ENCODE data around the gene MXD3. TPM values are rescaled to one million over a fixed set of nuclear protein-coding genes. Genes with fewer than 3 reads are reported as not detected.
A peak's percentile ranks its signal among the peaks of the same experiment; 100 is the strongest.

MXD3 gene
- total RNA-seq, 1 experiment from 2014 or later = 50.0 TPM

GRCh38 chr5:177300236-177300880, 11.3 kb downstream of the MXD3 start:
- Histone ChIP-seq H3K4me2 (peak overlapping the region; percentile 35; the same call in 1 of the 2 replicates), H3K27me3 (ENCODE audit: insufficient read depth, low read depth) (no peaks in the 10 kb centered on the region), H3K36me3 (ENCODE audit: low read depth) (no peaks in the 10 kb centered on the region; the same call in 1 of the 2 replicates), H3K79me2 (ENCODE audit: low read depth) (peaks cover 17% of the 10 kb centered on the region), H3F3A (ENCODE audit: insufficient read depth, low read depth) (peaks cover 39% of the 10 kb centered on the region), H3K4me1 (replicated peaks; ENCODE audit: insufficient read depth) (peaks cover 39% of the 10 kb centered on the region), H3K4me3 (no peak overlapping the region), H3K9me2 (ENCODE audit: insufficient read depth) (no peaks in the 10 kb centered on the region), H3K27ac (peak overlapping the region; percentile 55), H2AFZ (no peak overlapping the region), H3K9me3 (ENCODE audit: insufficient read depth, low read depth) (no peaks in the 10 kb centered on the region), H4K20me1 (ENCODE audit: insufficient read depth) (peaks cover 30% of the 10 kb centered on the region)
- intact Hi-C loops (cut with micrococcal nuclease; ENCODE audit: unreplicated experiment) = loop anchor here (2.0 to 5.0 kb wide), 4 partner anchors 163 to 653 kb away; partner anchors contain the start of genes DDX41 and TSPAN17
- CTCF ChIA-PET = no interaction called here
- POLR2A ChIA-PET (ENCODE audit: unreplicated experiment) = no interaction called here
- no peak for DNase-seq
- no TSS peak for BruUV-seq (replicated peaks)
- TF ChIP-seq EZH2 (IDR thresholded peaks at IDR 0.05; ENCODE audit: low read depth) = no peak
- TF ChIP-seq, protein P1, sequence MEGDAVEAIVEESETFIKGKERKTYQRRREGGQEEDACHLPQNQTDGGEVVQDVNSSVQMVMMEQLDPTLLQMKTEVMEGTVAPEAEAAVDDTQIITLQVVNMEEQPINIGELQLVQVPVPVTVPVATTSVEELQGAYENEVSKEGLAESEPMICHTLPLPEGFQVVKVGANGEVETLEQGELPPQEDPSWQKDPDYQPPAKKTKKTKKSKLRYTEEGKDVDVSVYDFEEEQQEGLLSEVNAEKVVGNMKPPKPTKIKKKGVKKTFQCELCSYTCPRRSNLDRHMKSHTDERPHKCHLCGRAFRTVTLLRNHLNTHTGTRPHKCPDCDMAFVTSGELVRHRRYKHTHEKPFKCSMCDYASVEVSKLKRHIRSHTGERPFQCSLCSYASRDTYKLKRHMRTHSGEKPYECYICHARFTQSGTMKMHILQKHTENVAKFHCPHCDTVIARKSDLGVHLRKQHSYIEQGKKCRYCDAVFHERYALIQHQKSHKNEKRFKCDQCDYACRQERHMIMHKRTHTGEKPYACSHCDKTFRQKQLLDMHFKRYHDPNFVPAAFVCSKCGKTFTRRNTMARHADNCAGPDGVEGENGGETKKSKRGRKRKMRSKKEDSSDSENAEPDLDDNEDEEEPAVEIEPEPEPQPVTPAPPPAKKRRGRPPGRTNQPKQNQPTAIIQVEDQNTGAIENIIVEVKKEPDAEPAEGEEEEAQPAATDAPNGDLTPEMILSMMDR (conservative IDR thresholded peaks at IDR 0.05) = no peak

DNA sequence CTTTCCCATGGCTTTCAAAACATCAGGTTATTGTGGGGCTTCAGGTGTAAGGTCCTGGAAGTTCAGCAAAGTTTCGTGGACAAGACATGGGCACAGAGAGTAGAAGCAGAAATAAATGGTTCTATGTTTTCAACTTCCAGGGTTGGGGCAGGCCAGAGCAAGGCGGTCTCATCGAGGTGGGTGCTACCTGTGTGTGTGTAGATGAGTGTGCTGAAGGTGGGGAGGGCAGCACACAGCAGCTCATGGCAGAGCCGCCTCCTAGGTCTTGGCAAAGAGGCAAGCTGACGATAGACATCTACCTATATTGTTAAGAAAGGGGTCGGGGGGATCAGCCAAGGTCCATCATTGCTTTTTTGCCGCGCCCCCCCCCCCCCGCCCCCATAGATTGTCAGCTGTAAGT, 12.0 kb downstream of the MXD3 start:
- no peak for DNase-seq
- Histone ChIP-seq H4K20me1 (ENCODE audit: insufficient read depth) (peaks cover 25% of the 10 kb centered on the region), H3K9me3 (ENCODE audit: insufficient read depth, low read depth) (no peaks in the 10 kb centered on the region), H3K4me2 (no peak overlapping the region), H3K4me1 (replicated peaks; ENCODE audit: insufficient read depth) (peaks cover 33% of the 10 kb centered on the region), H3K27me3 (ENCODE audit: insufficient read depth, low read depth) (no peaks in the 10 kb centered on the region), H3K79me2 (ENCODE audit: low read depth) (peaks cover 11% of the 10 kb centered on the region), H3K9me2 (ENCODE audit: insufficient read depth) (no peaks in the 10 kb centered on the region), H3F3A (ENCODE audit: insufficient read depth, low read depth) (peaks cover 33% of the 10 kb centered on the region), H3K4me3 (no peak overlapping the region), H2AFZ (no peak overlapping the region), H3K27ac (no peak overlapping the region), H3K36me3 (ENCODE audit: low read depth) (no peaks in the 10 kb centered on the region; the same call in 1 of the 2 replicates)
- TF ChIP-seq EZH2 (IDR thresholded peaks at IDR 0.05; ENCODE audit: low read depth) = no peak
- TF ChIP-seq, protein P1 (conservative IDR thresholded peaks at IDR 0.05) = no peak
- no TSS peak for BruUV-seq (replicated peaks)
- intact Hi-C loops (cut with micrococcal nuclease; ENCODE audit: unreplicated experiment) = loop anchor here (2.0 to 5.0 kb wide), 4 partner anchors 162 to 652 kb away; partner anchors contain the start of genes DDX41 and TSPAN17
- POLR2A ChIA-PET (ENCODE audit: unreplicated experiment) = interaction anchor here (1.0 kb wide), 1 partner anchor 106 kb away, joined by 7 read pairs; no protein-coding TSS in a partner anchor
- CTCF ChIA-PET = no interaction called here

GRCh38 chr5:177297922-177298321, 13.8 kb downstream of the MXD3 start:
- no peak for DNase-seq
- ChIA-PET POLR2A (ENCODE audit: unreplicated experiment) (no interaction called here), CTCF (no interaction called here)
- Histone ChIP-seq H3K27ac (no peak overlapping the region), H4K20me1 (ENCODE audit: insufficient read depth) (peaks cover 23% of the 10 kb centered on the region), H3F3A (ENCODE audit: insufficient read depth, low read depth) (peaks cover 26% of the 10 kb centered on the region), H3K79me2 (ENCODE audit: low read depth) (no peaks in the 10 kb centered on the region; the same call in 1 of the 2 replicates), H3K36me3 (ENCODE audit: low read depth) (peaks cover 9% of the 10 kb centered on the region), H3K27me3 (ENCODE audit: insufficient read depth, low read depth) (no peaks in the 10 kb centered on the region), H2AFZ (no peak overlapping the region), H3K4me2 (no peak overlapping the region), H3K9me3 (ENCODE audit: insufficient read depth, low read depth) (no peaks in the 10 kb centered on the region), H3K4me3 (no peak overlapping the region), H3K4me1 (replicated peaks; ENCODE audit: insufficient read depth) (peaks cover 30% of the 10 kb centered on the region), H3K9me2 (ENCODE audit: insufficient read depth) (no peaks in the 10 kb centered on the region)
- TF ChIP-seq, protein P1 (conservative IDR thresholded peaks at IDR 0.05) = no peak
- TF ChIP-seq EZH2 (IDR thresholded peaks at IDR 0.05; ENCODE audit: low read depth) = no peak
- intact Hi-C loops (cut with micrococcal nuclease; ENCODE audit: unreplicated experiment) = no loop called here
- no TSS peak for BruUV-seq (replicated peaks)

Measured in PC-9 (cell line).